GM21423 (cell line): ENCODE measurements around the gene EVA1C.
"Not testable (repeated sequence)": the region's sequence is repeated elsewhere in the genome, so short reads cannot be mapped to it uniquely, and the experiment has no call there.

Experiments
- ATAC-seq: cut with Tn5 transposase; IDR thresholded peaks from one replicate; pipeline ENCODE4 v1.9.1; 2021; ENCODE audit warnings: mild to moderate bottlenecking, moderate library complexity; ENCODE audit not compliant: unreplicated experiment

Gene EVA1C

GRCh38 chr21:32521736-32522355 lies 109.3 kb downstream of the EVA1C start:
- no peak for ATAC-seq

DNA sequence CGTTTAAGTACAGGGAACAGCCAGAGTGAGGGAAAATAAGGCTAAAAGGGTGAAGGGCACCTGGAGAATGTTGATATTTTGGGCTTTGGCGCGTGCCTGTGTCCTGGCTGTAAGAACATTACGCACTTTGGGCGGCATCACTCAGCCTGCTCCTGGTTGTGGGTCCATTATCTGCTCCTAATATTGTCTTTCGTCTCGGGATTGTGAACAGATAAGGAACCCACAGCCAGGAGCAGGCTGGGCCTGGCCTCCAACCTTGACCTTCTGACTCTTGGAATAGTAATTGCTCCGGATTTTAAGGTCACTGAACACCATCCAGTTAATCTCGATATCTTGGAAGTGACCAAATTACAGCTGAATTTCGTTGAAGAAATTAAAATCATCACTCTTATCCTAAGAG lies 111.0 kb downstream of the EVA1C start:
- ATAC-seq = no peak

DNA sequence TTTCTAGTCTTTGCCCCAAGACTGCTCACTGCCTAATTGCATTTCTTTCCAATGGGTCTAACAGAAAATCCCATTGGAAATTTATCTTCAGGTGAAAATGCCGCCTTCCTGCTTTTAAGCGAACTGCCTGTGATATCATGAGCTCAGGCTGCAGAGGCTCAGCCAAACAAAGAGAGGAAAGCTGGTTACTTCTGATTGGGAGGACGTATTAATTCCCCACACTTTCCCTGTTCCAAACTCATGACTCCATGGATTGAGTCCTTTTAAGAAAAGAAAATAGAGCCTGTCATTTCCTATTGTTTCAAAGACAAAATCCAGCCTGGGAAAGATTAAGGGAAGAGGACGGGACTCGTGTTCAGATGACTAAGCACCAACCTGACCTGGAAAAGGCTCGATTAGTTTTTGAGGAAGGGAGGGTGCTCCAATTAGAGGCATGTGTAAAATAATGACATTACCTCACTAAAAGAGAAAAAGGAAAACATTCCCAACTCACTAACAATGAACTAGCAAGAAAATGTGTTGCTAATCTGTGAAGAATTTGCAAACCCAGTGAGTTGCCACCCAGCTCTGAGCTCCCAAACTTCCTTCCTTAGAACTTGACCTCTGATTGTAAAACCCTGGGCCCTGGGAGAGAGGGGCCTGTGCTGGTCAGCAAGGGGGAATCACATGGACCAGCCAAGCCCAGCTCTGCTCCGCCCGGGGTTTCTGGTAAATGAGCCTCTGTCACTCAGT lies 111.6 kb downstream of the EVA1C start:
- ATAC-seq = no peak

DNA sequence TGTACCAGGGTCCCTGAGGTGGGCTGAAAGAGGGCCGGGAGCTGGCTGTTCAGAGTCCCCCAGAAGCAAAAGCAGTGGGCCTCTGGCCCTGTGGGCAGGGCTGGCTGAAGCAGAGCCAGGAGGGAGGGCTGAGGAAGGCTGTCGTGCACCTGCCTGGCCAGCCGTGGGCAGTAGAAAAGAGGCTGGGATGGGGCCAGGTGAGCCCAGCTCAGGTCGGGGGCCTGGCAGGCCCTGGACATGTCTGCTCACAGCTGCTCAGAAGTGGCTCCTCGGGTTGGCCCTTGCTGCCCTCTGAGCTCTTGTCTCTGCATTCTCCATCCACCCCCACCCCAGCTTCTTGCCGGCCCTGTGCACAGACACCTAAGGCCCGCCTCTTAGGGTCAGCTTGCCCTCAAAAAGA lies 112.8 kb downstream of the EVA1C start:
- no peak for ATAC-seq

GRCh38 chr21:32529679-32530078 lies 117.2 kb downstream of the EVA1C start:
- ATAC-seq = no peak

GRCh38 chr21:32530809-32531208 lies 118.3 kb downstream of the EVA1C start:
- not testable (repeated sequence) for ATAC-seq

- not testable (repeated sequence) for ATAC-seq
Observed at GRCh38 chr21:32531561-32531960, 119.1 kb downstream of the EVA1C start.

DNA sequence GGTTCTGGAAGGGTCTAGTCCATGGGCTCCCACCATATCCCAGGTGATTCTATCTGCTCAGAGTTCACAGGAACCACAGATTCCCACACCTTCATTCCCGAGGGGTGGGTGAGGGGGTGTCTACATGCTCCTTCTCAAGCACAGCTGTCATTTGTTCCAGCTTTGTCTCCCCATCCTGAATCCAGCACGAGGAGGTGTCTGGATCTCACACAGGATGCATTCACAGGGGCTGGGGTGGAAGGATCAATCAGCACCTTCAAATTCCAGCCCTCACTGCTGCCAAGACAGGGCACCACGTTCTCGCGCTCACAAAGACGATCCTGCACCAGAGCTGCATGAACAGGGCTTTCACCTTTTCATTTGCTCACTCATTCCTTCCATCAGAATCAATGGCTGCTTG lies 120.1 kb downstream of the EVA1C start:
- ATAC-seq = no peak

DNA sequence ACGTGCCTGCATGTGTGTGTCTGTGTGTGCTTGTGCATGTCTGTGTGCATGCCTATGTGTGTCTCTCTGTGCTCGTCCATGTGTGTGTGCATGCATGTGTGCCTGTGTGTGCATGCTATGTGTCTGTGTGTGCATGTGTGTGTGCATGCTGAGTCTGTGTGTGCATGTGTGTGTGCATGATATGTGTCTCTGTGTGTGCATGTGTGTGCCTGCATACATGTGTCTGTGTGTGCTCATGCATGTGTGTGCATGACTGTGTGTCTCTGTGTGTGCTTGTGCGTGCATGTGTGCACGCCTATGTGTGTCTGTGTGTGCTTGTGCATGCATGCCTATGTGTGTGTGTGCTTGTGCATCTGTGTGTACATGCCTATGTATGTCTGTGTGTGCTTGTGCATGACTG lies 120.5 kb downstream of the EVA1C start:
- no peak for ATAC-seq

DNA sequence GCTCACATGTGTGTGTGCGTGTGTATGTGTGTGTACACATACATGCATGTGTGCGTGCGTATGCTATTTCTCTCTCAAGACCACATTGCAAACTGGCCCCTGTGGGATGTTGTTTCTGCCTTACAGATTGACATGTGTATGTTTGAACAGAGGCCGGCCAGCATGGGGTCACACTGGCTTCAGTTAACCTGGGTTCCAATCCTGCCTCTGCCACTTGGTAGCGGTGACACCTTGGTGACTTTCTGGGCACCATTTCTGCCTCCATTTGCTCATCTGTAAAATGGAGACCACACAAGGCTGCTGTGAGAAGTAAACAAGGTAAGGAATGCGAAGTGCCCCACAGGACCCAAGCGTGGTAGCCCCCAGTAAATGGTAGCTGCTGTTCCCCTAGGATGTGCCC lies 121.1 kb downstream of the EVA1C start:
- ATAC-seq = no peak

- no peak for ATAC-seq
Observed at GRCh38 chr21:32534113-32534512, 121.6 kb downstream of the EVA1C start.

DNA sequence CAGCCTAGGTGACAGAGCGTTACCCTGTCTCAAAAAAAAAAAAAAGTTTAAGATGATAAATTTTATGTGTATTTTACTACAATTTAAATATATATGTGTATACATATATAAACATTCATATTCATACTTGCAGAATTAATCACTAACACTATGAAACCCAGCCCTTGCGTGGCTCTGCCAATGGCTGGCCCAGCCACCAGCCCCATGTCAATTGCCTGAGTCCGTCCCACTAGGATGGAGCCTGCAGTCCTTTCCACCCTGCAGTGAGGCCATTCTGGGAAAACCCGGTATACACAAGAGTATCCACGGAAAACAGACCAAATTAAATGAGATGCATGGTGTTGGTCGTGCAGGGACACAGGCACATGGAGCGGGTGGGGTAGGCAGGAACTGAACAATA lies 123.1 kb downstream of the EVA1C start:
- ATAC-seq = no peak

GRCh38 chr21:32537569-32537881 lies 125.0 kb downstream of the EVA1C start:
- ATAC-seq = no peak

DNA sequence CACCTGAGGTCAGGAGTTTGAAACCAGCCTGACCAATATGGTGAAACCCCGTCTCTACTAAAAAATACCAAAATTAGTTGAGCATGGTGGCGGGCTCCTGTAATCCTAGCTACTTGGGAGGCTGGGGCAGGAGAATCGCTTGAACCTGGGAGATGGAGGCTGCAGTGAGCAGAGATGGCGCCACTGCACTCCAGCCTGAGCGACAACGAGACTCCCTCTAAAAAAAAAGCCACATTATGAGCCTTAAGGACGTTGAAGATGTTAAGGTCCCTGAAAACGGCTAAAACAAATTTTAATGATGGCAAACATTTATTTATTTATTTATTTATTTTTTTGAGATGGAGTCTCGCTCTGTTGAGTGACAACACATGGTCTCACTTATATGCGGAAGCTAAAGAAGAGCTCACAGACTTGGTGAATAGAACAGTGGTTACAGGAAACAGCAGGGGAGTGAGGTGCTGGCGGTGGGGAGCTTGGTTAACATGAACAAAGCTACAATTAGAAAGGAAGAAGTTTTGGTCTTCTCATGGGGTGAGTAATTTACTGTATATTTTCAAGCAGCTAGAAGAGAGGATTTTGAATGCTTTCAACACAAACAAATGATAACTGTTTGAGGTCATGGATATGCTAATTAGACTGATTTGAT lies 125.8 kb downstream of the EVA1C start:
- ATAC-seq = no peak

GRCh38 chr21:32539378-32539777 lies 126.9 kb downstream of the EVA1C start:
- ATAC-seq = no peak

DNA sequence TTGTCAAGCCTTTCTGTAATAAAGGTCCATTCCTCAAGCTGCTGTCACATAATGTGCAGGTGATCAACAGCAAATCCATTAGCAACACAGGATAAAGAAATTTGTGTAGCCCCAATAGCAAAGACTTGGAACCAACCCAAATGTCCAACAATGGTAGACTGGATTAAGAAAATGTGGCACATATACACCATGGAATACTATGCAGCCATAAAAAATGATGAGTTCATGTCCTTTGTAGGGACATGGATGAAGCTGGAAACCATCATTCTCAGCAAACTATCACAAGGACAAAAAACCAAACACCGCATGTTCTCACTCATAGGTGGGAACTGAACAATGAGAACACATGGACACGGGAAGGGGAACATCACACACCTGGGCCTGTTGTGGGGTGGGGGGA lies 130.6 kb downstream of the EVA1C start:
- not testable (repeated sequence) for ATAC-seq

DNA sequence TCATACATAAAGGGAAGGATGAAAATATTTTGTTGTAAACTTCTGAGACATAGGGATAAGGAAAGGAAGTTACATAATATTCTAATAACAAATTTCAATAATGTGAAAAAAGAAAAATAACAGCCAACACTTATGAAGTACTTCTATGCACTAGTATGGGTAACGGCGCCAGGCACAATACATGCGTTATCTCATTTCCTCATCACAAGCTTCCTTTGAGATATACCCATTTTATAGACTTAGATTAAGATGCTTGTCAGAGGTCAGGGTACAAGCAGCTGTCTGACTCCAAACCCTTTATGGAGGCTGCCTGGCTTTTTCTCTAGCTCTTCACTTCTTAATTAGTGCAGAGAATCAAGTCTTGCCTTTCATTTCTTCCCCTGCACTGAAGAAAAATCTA lies 131.5 kb downstream of the EVA1C start:
- ATAC-seq = no peak

- ATAC-seq = no peak
Observed at GRCh38 chr21:32544697-32545096, 132.2 kb downstream of the EVA1C start.

DNA sequence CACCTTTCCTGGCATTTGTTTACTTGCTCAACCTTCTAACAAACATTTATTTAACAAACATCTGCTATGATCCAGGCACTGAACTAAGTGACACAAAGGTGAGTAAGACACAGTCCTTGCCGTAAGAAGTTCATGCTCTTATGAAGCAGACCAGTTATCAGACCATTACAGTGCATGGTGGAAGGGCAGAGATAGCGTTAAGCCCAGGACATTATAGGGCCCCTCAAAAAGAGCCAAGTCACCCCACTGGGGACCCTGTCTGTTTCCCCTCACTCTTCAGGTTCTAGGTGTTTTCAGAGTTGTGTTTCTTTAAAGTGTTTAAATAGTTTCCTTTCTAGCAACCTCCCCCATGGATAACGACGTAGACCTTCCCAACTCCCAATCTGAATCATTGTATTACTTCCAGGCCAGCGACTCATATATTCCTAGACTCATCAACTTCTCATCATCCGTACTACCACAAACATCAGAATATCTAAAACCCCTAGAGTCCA lies 133.5 kb downstream of the EVA1C start:
- ATAC-seq = no peak

GRCh38 chr21:32547018-32547417 lies 134.5 kb downstream of the EVA1C start:
- no peak for ATAC-seq

GRCh38 chr21:32548978-32549377 lies 136.5 kb downstream of the EVA1C start:
- no peak for ATAC-seq

DNA sequence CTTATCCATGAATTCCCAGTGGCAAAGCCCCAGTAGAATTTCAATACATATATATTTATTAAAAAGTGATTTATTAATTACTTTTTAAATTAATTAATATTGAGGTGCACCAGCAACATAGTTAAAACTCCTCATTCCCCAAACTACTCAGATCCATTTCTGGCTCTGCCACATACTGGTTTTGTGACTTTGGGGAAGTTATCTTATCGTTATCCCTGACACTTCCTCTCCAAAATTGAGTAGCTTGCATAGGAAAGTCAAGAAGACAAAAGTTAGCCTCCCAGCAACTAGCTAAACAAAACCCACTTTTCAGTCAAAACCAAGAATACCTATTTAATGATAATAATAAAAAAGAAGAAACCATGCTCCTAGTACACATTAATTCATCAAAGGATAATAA lies 136.9 kb downstream of the EVA1C start:
- ATAC-seq = no peak
